ENCODE data around the gene ATP2B2. TPM values are rescaled to one million over a fixed set of nuclear protein-coding genes. Genes with fewer than 3 reads are reported as not detected.
"Not testable (repeated sequence)": the region's sequence is repeated elsewhere in the genome, so short reads cannot be mapped to it uniquely, and the experiment has no call there.

The ATP2B2 gene
- polyA plus RNA-seq, 12 donors, result 0.85 to 11.8 (median 3.6) TPM; not detected in 2

GRCh38 chr3:10303785-10304184, 201.6 kb downstream of the ATP2B2 start:
- DNase-seq, result no peak

DNA sequence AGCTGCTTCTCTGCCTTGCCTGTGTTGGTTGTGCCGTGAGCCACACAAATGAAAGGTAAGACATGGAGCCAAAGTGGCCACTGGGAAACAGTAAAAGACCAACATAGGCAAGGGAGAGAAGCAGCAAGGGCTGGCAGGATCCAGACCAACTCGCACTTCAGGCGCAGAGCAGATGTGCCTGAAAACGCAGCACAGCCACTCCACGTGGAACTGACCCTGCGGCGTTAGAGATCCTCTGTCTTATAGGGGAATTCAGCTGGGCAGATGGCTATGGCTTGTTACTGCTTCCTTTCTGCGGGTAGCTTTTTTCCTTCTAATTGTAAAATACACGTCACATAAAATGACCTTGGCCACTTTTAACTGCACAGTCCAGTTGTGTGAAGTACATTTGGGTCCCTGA, 202.3 kb downstream of the ATP2B2 start:
- no peak for DNase-seq

- no peak for DNase-seq
Measured at GRCh38 chr3:10300087-10300486, 205.3 kb downstream of the ATP2B2 start.

DNA sequence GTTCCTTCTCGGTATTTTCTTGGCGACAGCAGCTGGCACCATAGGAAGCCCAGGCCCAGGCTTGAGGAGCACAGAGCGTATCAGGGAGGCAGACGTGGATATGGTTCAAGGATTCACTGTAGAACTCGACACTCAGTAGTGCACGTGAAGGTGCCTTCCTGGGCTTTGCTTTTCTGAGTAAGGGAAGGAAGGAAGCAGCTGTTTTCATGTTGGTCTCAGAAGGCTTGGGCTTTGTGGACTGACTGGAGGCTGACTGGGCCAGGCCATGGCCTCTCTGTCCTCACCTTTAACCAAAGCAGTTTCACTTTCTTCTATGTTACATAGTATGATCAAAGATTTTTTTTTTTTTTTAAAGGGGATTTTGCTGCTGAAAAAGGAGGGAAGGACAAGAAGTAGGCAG, 205.7 kb downstream of the ATP2B2 start:
- DNase-seq, result no peak

GRCh38 chr3:10299175-10299574, 206.2 kb downstream of the ATP2B2 start:
- DNase-seq, result no peak

DNA sequence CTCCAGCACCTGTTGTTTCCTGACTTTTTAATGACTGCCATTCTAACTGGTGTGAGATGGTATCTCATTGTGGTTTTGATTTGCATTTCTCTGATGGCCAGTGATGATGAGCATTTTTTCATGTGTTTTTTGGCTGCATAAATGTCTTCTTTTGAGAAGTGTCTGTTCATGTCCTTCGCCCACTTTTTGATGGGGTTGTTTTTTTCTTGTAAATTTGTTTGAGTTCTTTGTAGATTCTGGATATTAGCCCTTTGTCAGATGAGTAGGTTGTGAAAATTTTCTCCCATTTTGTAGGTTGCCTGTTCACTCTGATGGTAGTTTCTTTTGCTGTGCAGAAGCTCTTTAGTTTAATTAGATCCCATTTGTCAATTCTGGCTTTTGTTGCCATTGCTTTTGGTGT, 207.3 kb downstream of the ATP2B2 start:
- DNase-seq, result not testable (repeated sequence)

DNA sequence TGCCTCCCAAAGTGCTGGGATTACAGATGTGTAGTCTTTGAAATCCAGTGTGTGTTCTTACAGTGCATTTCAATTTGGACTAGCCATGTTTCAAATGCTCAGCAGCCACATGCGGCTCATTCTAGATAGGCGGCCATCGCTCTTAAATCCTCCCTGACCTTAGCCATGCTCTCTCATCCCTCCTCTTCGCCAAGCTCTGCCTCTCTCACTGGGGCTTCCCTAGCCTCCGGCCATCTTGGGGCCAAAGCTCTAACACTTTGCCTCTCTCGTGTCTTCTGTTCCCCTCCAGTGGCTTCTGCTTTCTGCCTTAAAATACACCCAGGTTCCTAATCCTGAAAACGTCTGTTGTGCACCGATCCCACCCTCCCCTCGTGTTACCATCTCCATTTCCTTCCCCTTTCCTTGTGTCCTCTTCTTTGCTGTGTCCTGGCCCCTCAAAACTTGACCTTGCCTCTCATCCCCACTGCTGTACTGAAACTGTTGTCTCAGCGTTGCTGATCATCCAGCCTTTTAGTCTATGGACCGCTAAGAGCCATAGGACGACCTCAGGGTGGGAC, 211.3 kb downstream of the ATP2B2 start:
- DNase-seq, result no peak

- DNase-seq, result no peak
Measured at GRCh38 chr3:10292505-10293419, 212.6 kb downstream of the ATP2B2 start, which contains the start of gene GHRL. GHRL (minus strand) TSS chr3:10292947; CDS start chr3:10290180, 2,767 bp downstream.

GRCh38 chr3:10291641-10292040, 213.7 kb downstream of the ATP2B2 start:
- DNase-seq, result no peak

- DNase-seq, result no peak
Measured at GRCh38 chr3:10290481-10291176, 214.8 kb downstream of the ATP2B2 start.

DNA sequence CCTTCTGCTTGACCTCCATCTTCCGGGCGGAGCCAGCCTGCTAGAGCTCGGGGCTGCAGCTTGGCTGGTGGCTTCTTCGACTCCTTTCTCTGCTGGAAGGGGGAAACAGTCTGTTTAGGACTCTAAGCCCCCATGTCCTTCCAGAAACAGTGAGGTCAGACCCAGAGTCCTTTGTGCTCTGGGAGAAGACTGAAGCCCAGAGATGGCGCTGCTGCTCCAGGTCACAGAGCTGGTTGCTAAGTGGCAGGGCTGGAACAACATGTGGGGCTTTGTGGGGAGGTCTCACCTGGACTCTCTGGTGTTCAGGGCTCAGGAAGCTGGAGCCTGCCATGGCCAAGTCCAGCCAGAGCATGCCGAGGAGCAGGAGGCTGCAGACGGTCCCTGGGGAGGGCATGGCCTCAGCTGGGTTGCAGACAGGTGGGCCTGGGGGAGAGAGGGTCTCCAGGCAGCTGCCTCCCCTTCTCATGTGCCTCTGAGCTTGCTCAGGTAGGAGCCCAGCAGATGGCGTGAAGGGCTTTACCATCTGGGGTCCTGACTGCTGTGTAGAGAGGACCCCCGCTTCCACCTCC, 215.5 kb downstream of the ATP2B2 start:
- no peak for DNase-seq

- no peak for DNase-seq
Measured at GRCh38 chr3:10289077-10289476, 216.3 kb downstream of the ATP2B2 start.

GRCh38 chr3:10288575-10288960, 216.8 kb downstream of the ATP2B2 start:
- no peak for DNase-seq

GRCh38 chr3:10287936-10288574, 217.3 kb downstream of the ATP2B2 start:
- DNase-seq, result no peak

GRCh38 chr3:10286596-10287295, 218.6 kb downstream of the ATP2B2 start:
- DNase-seq, result no peak

GRCh38 chr3:10286133-10286524, 219.3 kb downstream of the ATP2B2 start:
- no peak for DNase-seq

- DNase-seq, result no peak
Measured at GRCh38 chr3:10285272-10286132, 219.9 kb downstream of the ATP2B2 start.

GRCh38 chr3:10284496-10284895, 220.9 kb downstream of the ATP2B2 start:
- no peak for DNase-seq

GRCh38 chr3:10283638-10284037, 221.7 kb downstream of the ATP2B2 start:
- no peak for DNase-seq

DNA sequence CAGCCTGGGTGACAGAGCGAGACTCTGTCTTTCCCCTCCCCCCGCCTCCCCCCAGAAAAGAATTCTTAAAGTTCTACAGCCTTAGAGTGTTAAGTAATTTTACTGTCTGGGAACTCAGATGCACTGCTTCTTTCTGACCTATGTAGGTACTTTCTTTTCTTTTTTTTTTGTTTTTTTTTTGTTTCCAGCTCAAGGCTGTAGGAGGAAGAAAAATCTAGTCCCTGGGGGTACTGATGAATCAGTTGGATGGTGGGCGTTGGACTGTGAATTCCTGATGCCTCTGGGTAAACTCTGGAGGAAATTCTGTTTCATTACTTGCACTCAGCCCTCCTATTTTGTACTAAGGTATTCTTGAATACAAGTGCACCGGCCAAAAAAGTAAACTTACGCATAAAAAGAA, 223.4 kb downstream of the ATP2B2 start:
- peak; percentile 14 for DNase-seq
